Pancreas (tissue), 10 donors: ENCODE results near the gene GRAPL. TPM values are rescaled to one million over a fixed set of nuclear protein-coding genes. Genes with fewer than 3 reads are reported as not detected.
"Not testable (repeated sequence)": the region's sequence is repeated elsewhere in the genome, so short reads cannot be mapped to it uniquely, and the experiment has no call there.

Experiments used
- ATAC-seq, 4 donors: fragments of 200-7000 bp; cut with Tn5 transposase; one replicate each; pipeline versions ENCODE4 v1.8.0 to v1.9.1; 2020; ENCODE audit warnings: mild to moderate bottlenecking in 4 of 4, moderate library complexity in 4 of 4
- DNase-seq, 6 donors: peaks; one replicate each; pipeline ENCODE4 v3.0.0-alpha.2; 2020
- FAIRE-seq: peaks from 2 replicates; lab custom pipeline; 2012; peaks lifted over from hg19 to GRCh38; lab: Jason Lieb, UNC
- H3K27ac ChIP-seq, 4 donors: fragments of 200-600 bp; sonication (generic); 1 replicate in 3 of 4; 2 replicates in 1 of 4; pipeline versions ENCODE4 v1.5.0 to v1.8.0; 2020
- H3K27me3 ChIP-seq, 4 donors: fragments of 200-600 bp; one replicate each; pipeline ENCODE4 v1.8.0; 2021
- H3K36me3 ChIP-seq, 3 donors: fragments of 200-600 bp; sonication (generic) in 1 of 3; one replicate each; pipeline versions ENCODE4 v1.5.0 to v1.8.0; 2020 to 2021
- H3K4me1 ChIP-seq, 3 donors: fragments of 200-600 bp; one replicate each; pipeline ENCODE4 v1.8.0; 2021
- H3K4me3 ChIP-seq, 4 donors: fragments of 200-600 bp; sonication (generic) in 2 of 4; one replicate each; pipeline versions ENCODE4 v1.5.0 to v1.8.0; 2020 to 2021
- H3K9me3 ChIP-seq, 4 donors: fragments of 200-600 bp; one replicate each; pipeline ENCODE4 v1.8.0; 2021
- WGBS, 2 donors: extraction: QIAGEN DNeasy Blood & Tissue Kit; methylation state at CpG; one replicate each; pipeline ENCODE4 v1.1.7; 2013; 5-methylcytosine and 5-hydroxymethylcytosine counted together
- intact Hi-C, 3 donors: fragments of 100-400 bp; cut with DNase I; formaldehyde crosslinking; loops; one replicate each; pipeline versions ENCODE4 v1.11.1 to v1.14.2; 2022
- polyA plus RNA-seq, 2 donors: library from polyadenylated mRNA; stranded (reverse); fragments of 200-250 nt; gene quantifications; one replicate each; pipeline ENCODE4 v1.2.3, GENCODE V29; 2013
- total RNA-seq, 6 donors: library from RNA; stranded (reverse); fragmentation: NEBNext Ultra II Directional in 4 of 6; extraction: Animal tissue kit (Norgen Biotek cat#: 25700) in 4 of 6; gene quantifications; one replicate each; pipeline versions ENCODE4 v1.2.1 to v1.2.4, GENCODE V29; 2021 to 2023
- donor health status: healthy with polysubstance abuse.
- donor health status: DM: no; HTN: no; CAD: no; lungs with moderate emphysema.
- donor health status: DM: no; HTN: no; CAD: no.
- donor health status: control.
- donor health status: control.
- donor health status: Bipolar disorder and iron deficiency.
- donor health status: DM: yes; HTN: yes; CAD: no.
- donor health status: DM: no; HTN: no; CAD: no.
- donor health status: DM: no; HTN: no; CAD: no.
- donor health status: DM: yes; HTN: yes; CAD: no.

Gene GRAPL
- total and polyA plus RNA-seq, 8 donors = 0.19 to 2.5 (median 0.87) TPM; not detected in 2

DNA sequence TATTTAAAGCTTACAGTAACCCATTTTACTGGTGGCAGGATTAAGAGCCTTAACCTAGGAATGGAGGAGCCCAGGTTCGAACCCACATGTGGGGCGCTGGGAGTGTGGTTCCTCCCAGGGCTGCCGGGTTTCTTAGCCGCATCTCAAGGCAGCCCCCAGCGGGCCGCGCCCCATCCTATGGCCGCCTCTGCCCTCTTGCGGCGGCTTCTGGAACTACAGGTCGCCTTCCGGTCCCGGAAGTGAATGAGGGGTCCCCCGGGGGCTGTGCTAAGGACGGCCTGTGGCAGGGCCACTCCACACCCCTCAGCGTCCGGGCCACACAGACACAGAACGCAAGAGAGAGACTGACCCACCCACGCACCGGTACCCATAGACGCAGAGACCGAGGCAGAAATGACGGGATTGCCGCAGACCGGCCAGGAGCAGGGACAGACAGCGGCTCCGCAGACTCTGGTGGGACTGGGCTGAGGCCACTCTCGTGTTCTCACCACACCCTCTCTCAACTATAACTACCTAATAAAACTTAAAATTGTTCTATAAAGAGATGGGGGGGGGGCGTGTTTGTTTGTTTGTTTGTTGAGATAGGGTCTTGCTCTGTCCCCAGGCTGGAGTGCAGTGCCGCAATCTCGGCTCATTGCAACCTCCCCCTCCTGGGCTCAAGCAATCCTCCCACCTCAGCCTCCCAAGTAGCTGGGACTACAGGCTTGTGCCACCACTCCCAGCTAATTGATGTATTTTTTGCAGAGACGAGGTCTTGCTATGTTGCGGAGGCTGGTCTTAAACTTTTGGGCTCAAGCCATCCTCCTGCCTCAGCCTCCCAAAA lies 69.2 kb downstream of the GRAPL start:
- DNase-seq (peak in 4 of 6 donors; percentile 7 to 57 (median 14)), ATAC-seq (peak; percentile 98 to 99 (median 98))
- H3K27me3 ChIP-seq, H3K9me3 ChIP-seq, H3K4me1 ChIP-seq, intact Hi-C loops, H3K4me3 ChIP-seq, H3K36me3 ChIP-seq, FAIRE-seq, H3K27ac ChIP-seq: not testable (repeated sequence)
- no CpG with 5 or more reads among the region's 33 CpGs for WGBS, 2 donors

DNA sequence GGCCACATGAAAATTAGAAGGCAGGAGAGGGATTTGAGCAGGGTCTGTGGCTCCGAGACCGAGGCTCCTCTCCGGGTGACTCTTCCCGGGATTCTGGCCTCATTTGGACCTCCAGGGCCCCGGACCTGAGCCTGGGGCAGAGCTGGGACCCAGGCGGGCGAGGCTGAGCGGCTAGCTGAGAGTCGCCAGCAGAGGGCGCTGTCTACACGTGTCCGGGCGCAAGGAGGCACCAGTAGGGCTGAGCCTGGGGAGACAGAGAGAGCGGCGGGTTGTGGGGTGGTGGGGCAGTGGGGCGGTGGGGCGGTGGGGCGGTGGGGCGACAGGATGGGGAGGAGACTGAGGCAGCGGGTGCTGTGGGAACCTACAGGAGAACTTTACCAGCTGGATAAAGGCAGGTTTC lies 75.1 kb downstream of the GRAPL start:
- H3K27me3 ChIP-seq, intact Hi-C loops, DNase-seq, H3K27ac ChIP-seq, H3K4me1 ChIP-seq, H3K9me3 ChIP-seq, H3K4me3 ChIP-seq, FAIRE-seq, H3K36me3 ChIP-seq: not testable (repeated sequence)
- no CpG with 5 or more reads among the region's 20 CpGs for WGBS, 2 donors
- peak; percentile 97 to 99 (median 98) for ATAC-seq

DNA sequence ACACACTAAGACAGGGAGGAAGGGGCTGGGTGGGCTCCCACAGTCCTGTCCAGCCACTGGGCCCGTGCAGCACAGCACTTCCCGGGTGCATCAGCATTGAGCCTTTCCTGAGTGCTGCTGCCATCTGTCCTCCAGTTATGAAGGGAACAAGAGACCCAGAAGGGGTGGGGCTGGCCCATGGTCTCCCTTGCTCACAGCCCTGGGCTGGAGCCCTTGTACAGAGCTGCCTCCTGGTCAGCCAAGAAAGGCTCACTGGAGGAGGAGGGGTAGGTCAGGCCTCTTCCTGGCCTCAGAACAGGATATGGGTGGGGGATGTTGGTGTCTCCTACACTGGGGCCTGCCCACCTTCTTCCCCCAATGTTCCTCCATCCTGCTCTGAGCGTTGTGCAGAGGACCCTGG lies 76.0 kb downstream of the GRAPL start:
- intact Hi-C loops, H3K4me1 ChIP-seq, FAIRE-seq, H3K9me3 ChIP-seq, H3K27me3 ChIP-seq, H3K36me3 ChIP-seq, DNase-seq, H3K27ac ChIP-seq, H3K4me3 ChIP-seq: not testable (repeated sequence)
- WGBS, 2 donors = no CpG with 5 or more reads among the region's 3 CpGs
- ATAC-seq = peak in 2 of 4 donors; percentile 13 to 24

Other genes starting within 250 kb of the GRAPL start
- not detected for gene SLC5A10, start 175.4 kb upstream of the GRAPL start, total RNA-seq
- under 1 TPM in 1 of 2 donors, not detected in 1; 0.02 TPM for gene SLC5A10, start 175.4 kb upstream of the GRAPL start, polyA plus RNA-seq
- 10 to 100 TPM in 2 of 6 donors, 1 to 10 TPM in 4; 5.6 to 10.8 (median 7.5) TPM for gene FAM83G, start 122.8 kb upstream of the GRAPL start, total RNA-seq
- gene FAM83G, start 122.8 kb upstream of the GRAPL start, polyA plus RNA-seq = 10 to 100 TPM; 10.4 to 12.9 TPM
- 1 to 10 TPM in 2 of 6 donors, under 1 TPM in 4; 0.38 to 1.5 (median 0.56) TPM for gene GRAP, start 80.6 kb upstream of the GRAPL start, total RNA-seq
- 1 to 10 TPM; 1.5 to 2.3 TPM for gene GRAP, start 80.6 kb upstream of the GRAPL start, polyA plus RNA-seq
- 10 to 100 TPM; 13.4 to 29.4 (median 15.2) TPM for gene EPN2, start 109.8 kb downstream of the GRAPL start, total RNA-seq
- gene EPN2, start 109.8 kb downstream of the GRAPL start, polyA plus RNA-seq = 10 to 100 TPM; 15.5 to 17.5 TPM
- gene B9D1, start 235.1 kb downstream of the GRAPL start, total RNA-seq = 10 to 100 TPM in 3 of 6 donors, 1 to 10 TPM in 3; 6.6 to 13.2 (median 10.6) TPM
- gene B9D1, start 235.1 kb downstream of the GRAPL start, polyA plus RNA-seq = 10 to 100 TPM; 22.0 to 39.6 TPM